Daoy (cell line): ENCODE results near the gene CCDC178. TPM values are rescaled to one million over a fixed set of nuclear protein-coding genes. Genes with fewer than 3 reads are reported as not detected.

Experiments used
- total RNA-seq: library from RNA; depleted of rRNA; stranded (reverse); fragments of >200 nt; shearing (Covaris generic); gene quantifications from 2 replicates; pipeline ENCODE4 v1.2.3, GENCODE V29; 2014; rRNA removed

Gene CCDC178
- total RNA-seq, 1 experiment from 2014 or later = not detected

Other genes starting within 250 kb of the CCDC178 start
- gene ASXL3, start 137.5 kb upstream of the CCDC178 start, total RNA-seq = 0.18 and 0.29 TPM in 2 replicates